Nephron (organoid): ENCODE results near the gene CD24.
A peak's percentile ranks its signal among the peaks of the same experiment; 100 is the strongest.
"Not testable (repeated sequence)": the region's sequence is repeated elsewhere in the genome, so short reads cannot be mapped to it uniquely, and the experiment has no call there.

Experiments
- H3K27ac Mint-ChIP-seq, 3 experiments: 2 replicates each; pipeline ENCODE4 v1.8.0; 2020; ENCODE audit warnings: mixed read lengths in 3 of 3, mild to moderate bottlenecking in 2 of 3, moderate library complexity in 1 of 3
- H3K27me3 Mint-ChIP-seq: 2 replicates; pipeline ENCODE4 v1.8.0; 2021; ENCODE audit warnings: low read depth, mild to moderate bottlenecking, moderate library complexity, mixed read lengths
- H3K36me3 Mint-ChIP-seq: 2 replicates; pipeline ENCODE4 v1.8.0; 2020; ENCODE audit warnings: low read depth, mixed read lengths
- H3K4me1 Mint-ChIP-seq: 2 replicates; pipeline ENCODE4 v1.8.0; 2020; ENCODE audit warnings: mixed read lengths
- H3K4me3 Mint-ChIP-seq, 3 experiments: 2 replicates each; pipeline ENCODE4 v1.8.0; 2020; ENCODE audit warnings: mild to moderate bottlenecking in 3 of 3, mixed read lengths in 3 of 3, moderate library complexity in 2 of 3
- H3K9me3 Mint-ChIP-seq: 2 replicates; pipeline ENCODE4 v1.8.0; 2020; ENCODE audit warnings: mixed read lengths
- CTCF ChIP-seq, 3 experiments: fragments of 200-600 bp; sonication (generic); IDR thresholded peaks; one replicate each; pipeline ENCODE4 v1.5.0; 2021; ENCODE audit warnings: antibody characterized with exemption in 3 of 3; ENCODE audit not compliant: unreplicated experiment in 3 of 3

The CD24 gene

GRCh38 chr6:106973836-106974335, 643 bp downstream of the CD24 start:
- Mint-ChIP-seq H3K4me1 (peaks cover 9% of the 10 kb centered on the region), H3K27ac (peak overlapping the region; percentile 46 to 93 (median 60)), H3K4me3 (peak overlapping the region; percentile 88 to 96 (median 89)), H3K9me3 (no peaks in the 10 kb centered on the region), H3K27me3 (peaks cover 68% of the 10 kb centered on the region), H3K36me3 (peaks cover 31% of the 10 kb centered on the region)
- no peak for TF ChIP-seq CTCF (IDR thresholded peaks at IDR 0.05; ENCODE audit: unreplicated experiment in 3 of 3)

- H3K27ac Mint-ChIP-seq = peak overlapping the region; percentile 60 to 93 (median 64)
- peaks cover 63% of the 10 kb centered on the region for H3K27me3 Mint-ChIP-seq
- peaks cover 9% of the 10 kb centered on the region for H3K4me1 Mint-ChIP-seq
Observed at GRCh38 chr6:106973018-106973835, 1.3 kb downstream of the CD24 start.

GRCh38 chr6:106972500-106972899, 2.0 kb downstream of the CD24 start:
- H3K36me3 Mint-ChIP-seq = peaks cover 45% of the 10 kb centered on the region
- peak overlapping the region; percentile 88 to 96 (median 89) for H3K4me3 Mint-ChIP-seq
- H3K27ac Mint-ChIP-seq = peak overlapping the region; percentile 60 to 93 (median 69)
- H3K4me1 Mint-ChIP-seq = peaks cover 9% of the 10 kb centered on the region
- TF ChIP-seq CTCF (IDR thresholded peaks at IDR 0.05; ENCODE audit: unreplicated experiment in 3 of 3) = no peak
- H3K27me3 Mint-ChIP-seq = peaks cover 61% of the 10 kb centered on the region
- H3K9me3 Mint-ChIP-seq = no peaks in the 10 kb centered on the region

More at GRCh38 chr6:106973018-106973835, 1.3 kb downstream of the CD24 start:
- peak overlapping the region; percentile 88 to 96 (median 89) for H3K4me3 Mint-ChIP-seq
- no peaks in the 10 kb centered on the region for H3K9me3 Mint-ChIP-seq
- H3K36me3 Mint-ChIP-seq = peaks cover 38% of the 10 kb centered on the region
- no peak for TF ChIP-seq CTCF (IDR thresholded peaks at IDR 0.05; ENCODE audit: unreplicated experiment in 3 of 3)

- H3K4me1 Mint-ChIP-seq, H3K9me3 Mint-ChIP-seq, H3K27ac Mint-ChIP-seq: not testable (repeated sequence)
- Mint-ChIP-seq H3K4me3 (peak overlapping the region; percentile 56 to 70 (median 66)), H3K36me3 (peaks cover 46% of the 10 kb centered on the region), H3K27me3 (peaks cover 44% of the 10 kb centered on the region)
Observed at GRCh38 chr6:106970769-106971168, 3.8 kb downstream of the CD24 start.

- Mint-ChIP-seq H3K36me3 (peaks cover 46% of the 10 kb centered on the region), H3K4me1 (peaks cover 5% of the 10 kb centered on the region), H3K4me3 (no peak overlapping the region), H3K27ac (no peak overlapping the region), H3K27me3 (peaks cover 22% of the 10 kb centered on the region), H3K9me3 (peaks cover 6% of the 10 kb centered on the region)
- no peak for TF ChIP-seq CTCF (IDR thresholded peaks at IDR 0.05; ENCODE audit: unreplicated experiment in 3 of 3)
Observed at GRCh38 chr6:106967936-106968555, 6.5 kb downstream of the CD24 start.
